IPS DF 4.7 (cell line): ENCODE results near the gene MTERF2.
A peak's percentile ranks its signal among the peaks of the same experiment; 100 is the strongest.
"Not testable (repeated sequence)": the region's sequence is repeated elsewhere in the genome, so short reads cannot be mapped to it uniquely, and the experiment has no call there.

Experiments used
- DNase-seq: peaks from one replicate; pipeline ENCODE4 v3.0.0-alpha.2; 2013; ENCODE audit warnings: low spot score; ENCODE audit errors: extremely low read depth

MTERF2 gene, protein sequence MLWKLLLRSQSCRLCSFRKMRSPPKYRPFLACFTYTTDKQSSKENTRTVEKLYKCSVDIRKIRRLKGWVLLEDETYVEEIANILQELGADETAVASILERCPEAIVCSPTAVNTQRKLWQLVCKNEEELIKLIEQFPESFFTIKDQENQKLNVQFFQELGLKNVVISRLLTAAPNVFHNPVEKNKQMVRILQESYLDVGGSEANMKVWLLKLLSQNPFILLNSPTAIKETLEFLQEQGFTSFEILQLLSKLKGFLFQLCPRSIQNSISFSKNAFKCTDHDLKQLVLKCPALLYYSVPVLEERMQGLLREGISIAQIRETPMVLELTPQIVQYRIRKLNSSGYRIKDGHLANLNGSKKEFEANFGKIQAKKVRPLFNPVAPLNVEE

DNA sequence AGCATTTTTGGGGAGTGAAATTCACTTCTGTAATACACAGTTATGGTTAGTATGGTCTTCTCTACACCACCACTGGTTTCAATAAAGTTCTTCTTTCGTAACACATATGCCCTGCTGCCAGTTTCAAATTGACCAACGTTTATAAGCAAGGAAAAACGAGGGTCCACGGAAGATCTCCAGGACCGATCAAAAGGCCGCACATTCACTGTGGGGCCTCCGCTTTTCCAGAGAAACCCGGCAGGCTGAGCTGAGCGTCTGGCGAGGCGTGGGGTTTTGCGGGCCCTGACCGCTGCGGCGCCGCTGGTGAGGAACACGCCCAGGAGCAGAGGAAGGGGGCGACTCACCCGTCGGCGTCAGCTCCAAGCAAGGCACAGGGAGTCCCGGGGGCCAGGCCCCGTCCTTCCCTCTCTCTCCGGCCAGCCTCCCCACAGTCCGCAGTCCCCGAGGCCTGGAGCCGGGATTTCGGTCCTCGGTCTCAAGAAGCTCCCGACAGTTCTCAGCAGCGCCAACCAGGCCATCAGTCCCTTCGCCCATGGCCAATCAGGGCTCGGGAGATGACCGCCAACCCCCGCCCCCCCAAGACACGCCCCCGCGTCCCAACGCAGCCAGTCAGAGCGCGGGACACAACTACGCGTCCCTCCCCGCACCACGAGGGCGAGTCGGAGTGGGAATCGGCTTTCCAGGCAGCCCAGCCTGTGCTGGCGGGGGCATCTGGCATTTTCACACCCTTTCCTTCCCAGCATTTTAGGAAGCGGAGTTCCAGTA is at the start of gene MTERF2:
Gene MTERF2 (minus strand): TSS at position 522 of the 765 bp plus-strand sequence. CDS start 8,432 bp downstream, outside the sequence.
- DNase-seq: peak; percentile 81

DNA sequence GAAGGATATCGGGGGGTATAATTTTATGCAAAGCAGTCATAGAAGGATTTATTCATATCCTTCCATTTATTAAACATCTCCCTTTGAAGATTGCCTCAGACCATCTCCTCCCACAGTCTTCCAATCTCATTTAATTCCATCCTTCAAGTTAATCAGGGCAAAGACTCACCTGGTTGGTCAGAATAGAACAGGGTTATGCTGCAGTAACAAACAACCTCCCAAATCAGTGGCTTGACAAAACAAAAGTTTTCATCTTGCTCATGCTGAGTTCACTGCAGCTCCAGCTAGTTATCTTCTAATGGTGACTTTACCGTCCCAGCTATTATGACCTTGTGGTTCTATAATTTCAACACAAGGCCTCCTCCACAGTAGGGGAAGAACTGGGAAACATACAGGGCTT is 48.8 kb upstream of the MTERF2 start:
- DNase-seq: no peak

DNA sequence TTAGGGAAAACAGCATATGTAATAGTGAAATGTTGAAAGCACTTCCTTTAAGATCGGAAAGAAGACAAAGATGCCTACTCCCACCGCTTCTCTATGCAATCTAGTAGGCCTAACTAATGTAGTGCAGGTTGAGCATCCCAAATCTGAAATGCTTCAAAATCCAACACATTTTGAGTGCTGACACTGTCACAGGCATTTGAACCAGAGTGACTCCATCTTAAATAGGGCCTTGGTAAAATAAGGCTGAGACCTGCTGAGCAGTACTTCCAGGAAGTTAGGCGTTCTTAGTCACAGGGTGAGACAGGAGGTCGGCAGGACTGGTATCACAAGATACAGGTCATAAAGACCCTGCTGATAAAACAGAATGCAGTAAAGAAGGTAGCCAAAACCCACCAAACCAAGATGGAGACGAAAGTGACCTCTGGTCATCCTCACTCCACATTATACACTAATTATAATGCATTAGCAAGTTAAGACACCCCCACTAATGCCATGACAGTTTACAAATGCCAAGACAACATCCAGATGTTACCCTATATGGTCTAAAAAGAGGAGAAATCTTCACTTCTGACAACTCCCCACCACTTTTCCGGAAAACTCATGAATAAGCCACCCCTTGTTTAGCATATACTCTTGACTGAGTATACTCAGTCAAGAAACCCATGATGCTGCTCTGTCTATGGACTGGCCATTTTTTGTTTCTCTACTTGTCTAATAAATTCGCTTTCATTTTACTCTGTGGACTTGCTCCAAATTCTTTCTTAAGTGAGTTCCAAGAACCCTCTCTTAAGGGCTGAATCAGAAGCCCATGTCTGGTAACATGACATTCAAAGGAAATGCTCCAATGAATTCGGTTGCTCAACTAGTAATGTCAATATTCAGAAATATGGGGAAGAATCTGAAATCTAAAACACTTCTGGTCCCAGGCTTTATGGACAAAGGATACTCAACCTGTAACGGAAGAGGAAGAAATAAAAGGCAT is 47.1 kb upstream of the MTERF2 start:
- DNase-seq: no peak

DNA sequence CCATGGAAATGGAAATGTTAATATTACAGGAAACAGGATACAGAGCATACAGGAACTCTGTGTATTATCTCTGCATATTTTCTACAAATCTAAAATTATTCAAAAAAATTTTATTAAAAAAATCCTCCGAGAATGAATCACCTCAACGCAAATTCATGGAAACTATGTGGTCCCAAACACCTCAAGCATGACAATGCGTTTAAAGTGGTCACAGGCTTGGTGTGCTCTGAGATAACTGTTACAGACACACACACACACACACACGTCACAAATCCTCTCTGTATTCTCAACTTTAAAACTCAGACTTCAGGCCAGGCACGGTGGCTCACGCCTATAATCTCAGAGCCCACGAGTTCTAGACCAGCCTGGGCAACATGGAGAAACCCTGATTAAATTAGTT is 45.3 kb upstream of the MTERF2 start:
- DNase-seq: no peak

DNA sequence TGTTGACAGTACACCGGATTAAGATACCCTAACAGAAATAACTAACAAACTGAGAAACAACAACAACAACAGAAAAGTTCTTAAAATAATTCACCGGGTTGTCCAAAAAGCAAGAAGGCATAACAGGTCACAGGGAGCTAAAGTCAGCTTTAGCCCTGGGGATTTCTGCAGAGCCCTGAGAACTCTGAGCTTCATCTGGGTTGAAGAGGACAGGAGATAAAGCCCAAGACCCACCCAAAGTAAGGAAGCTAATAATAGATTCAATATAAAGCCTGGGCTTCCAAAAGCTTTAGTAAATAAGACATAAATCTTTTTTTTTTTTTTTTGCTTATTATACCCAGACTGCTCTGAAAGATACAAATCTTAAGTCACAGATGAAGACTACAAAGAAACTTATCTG is 44.1 kb upstream of the MTERF2 start:
- DNase-seq: no peak

DNA sequence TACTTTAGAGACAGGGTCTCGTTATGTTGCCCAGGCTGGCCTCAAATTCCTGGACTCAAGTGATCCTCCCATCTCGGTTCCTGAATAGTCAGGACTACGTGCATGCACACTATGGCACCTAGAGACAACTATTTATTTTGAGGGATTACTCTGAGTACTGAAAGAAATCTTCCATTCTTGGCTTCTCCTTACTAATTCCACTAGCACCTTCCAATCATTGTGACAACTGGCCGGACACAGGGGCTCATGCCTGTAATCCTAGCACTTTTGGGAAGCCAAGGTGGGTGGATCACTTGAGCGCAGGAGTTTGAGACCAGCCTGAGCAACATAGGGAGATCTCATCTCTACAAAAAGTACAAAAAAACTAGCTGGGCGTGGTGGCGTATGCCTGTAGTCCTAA is 42.1 kb upstream of the MTERF2 start:
- DNase-seq: no peak

DNA sequence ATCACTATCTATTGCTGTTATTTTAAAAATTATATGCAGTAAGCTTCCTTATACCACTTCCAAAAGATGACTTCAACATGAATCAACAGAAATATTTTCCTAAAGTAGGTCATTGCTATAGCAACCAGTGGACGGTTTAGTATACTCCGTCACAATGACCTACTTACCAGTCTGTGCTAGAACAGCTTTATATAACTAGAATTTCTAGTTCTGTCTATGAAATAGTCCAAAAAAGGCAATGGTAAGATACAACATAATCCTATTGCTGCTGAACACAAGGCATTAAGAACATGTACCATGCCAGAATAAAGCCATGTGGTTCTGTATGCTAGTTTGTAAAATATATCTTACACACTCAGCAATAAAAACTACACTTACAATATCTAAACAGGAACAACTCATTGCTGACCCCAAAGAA is 40.7 kb upstream of the MTERF2 start:
- no peak for DNase-seq

DNA sequence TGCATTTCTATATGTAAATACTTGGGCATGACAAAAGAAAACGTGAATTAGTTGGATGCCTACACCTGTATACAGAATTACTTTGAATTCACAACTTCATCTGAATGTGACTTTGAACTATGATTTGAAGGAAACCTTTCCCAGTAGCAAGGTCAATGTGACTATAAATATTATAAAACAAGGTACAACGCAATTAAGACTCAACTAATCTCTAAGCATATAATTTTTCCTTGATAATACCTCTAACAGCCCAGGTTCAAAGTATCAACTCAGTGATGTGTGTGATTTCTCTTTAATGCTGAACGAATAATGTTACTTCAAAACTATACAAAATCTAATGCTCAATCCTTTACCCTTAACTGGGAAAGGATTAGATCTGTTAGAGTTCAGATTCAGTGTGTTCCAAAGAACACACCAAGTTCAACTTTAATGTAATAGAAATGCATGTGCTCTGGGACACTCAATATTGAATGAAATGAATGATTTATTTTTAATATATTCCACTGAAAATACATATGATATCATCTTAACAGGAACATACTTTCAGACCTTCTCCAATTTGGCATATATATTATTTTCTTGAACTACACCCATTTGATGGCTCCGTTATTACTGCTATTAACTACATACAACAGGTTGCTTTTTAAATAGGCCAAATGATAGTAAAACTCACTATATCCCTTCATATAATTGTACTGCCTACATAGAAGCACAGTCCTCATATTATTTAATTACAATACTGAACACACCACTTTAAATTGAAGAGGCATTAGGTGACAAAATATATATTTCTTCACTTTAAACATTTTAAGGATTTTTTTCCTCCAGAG is 40.1 kb upstream of the MTERF2 start:
- no peak for DNase-seq

DNA sequence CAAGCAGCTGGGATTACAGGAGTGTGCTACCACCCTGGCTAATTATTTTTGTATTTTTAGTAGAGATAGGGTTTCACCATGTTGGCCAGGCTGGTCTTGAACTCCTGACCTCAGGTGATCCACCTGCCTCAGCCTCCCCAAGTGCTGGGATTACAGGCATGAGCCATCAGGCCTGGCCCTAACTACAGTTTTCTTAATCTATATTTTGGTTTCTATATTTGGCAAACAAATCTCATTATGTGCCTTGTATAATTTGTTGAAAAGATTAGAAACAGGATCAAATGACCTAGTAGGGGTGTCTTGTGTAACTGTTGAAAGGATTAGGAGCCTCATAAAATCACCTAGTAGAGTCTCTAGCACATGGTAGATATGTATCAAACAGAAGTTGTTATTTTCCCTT is 39.4 kb upstream of the MTERF2 start:
- not testable (repeated sequence) for DNase-seq

DNA sequence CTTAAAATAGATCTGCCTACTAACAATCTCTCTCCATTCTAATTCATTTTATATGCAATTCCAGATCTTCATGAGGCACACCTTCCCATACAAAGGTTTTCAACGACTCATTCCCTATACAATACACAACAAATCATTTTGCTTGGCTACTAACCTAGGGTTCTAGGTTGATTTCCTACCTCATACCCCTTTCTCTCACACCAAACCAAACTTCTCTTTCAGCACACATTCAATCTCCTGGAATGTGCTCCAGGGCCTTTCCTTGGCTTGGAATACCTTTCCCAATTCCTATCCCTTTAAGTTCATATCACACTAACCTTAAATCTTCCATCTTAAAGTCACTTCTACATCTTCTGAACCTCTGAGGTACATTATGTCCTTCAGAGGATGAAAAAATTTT is 38.7 kb upstream of the MTERF2 start:
- no peak for DNase-seq

DNA sequence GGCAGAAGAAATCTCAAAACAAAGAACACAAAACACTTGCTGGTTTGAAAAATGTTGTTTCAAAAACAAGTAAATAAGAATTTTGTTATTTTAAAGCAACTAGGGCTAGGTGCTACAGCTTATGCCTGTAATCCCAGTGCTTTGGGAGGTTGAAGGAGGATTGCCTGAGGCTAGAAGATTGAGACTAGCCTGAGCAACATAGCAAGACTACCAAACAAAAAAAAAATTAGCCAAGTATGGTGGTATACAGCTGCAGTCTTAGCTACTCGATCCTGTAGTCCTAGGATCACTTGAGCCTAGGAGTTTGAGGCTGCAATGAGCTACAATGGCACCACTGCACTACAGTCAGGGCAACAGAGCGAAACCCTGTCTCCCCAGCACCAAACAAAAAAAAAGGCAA is 32.6 kb upstream of the MTERF2 start:
- no peak for DNase-seq

DNA sequence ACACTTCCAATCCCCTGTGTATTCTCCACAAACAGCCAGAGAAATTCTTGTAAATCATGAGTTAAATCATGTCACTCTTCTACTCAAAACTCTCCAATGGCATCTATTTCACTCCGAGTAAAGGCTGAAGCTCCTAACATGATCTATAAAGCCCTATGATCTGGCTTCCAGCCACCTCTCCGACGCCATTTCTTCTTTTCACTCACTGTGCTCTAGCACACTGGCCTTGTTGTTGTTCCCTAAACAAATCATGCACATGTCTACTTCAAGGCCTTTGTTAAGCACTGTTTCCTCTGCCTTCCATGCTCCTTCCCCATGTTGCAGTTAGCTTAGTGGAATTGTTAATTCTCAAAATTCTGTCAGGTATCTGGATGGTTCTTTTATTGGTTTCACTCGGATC is 30.1 kb upstream of the MTERF2 start:
- DNase-seq: no peak

DNA sequence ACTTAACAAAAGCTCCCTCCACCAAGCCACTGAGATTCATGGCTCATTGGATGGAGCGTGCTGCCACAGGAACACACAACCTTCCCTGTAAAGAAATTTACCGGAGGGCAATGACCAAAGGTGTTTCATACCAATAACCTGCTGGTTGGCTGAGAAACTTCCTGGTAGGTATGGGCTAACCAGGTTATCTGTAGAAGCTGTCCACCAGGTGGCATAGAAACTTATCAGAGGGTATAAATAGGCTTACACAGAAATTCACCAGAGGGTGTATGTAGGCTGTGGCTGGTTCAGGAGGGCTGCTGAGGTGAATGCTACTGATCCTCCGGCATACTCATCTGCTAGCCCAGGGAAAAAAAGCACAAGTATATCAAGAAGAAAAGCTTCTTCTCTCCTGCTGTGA is 27.1 kb upstream of the MTERF2 start:
- peak; percentile 19 for DNase-seq

DNA sequence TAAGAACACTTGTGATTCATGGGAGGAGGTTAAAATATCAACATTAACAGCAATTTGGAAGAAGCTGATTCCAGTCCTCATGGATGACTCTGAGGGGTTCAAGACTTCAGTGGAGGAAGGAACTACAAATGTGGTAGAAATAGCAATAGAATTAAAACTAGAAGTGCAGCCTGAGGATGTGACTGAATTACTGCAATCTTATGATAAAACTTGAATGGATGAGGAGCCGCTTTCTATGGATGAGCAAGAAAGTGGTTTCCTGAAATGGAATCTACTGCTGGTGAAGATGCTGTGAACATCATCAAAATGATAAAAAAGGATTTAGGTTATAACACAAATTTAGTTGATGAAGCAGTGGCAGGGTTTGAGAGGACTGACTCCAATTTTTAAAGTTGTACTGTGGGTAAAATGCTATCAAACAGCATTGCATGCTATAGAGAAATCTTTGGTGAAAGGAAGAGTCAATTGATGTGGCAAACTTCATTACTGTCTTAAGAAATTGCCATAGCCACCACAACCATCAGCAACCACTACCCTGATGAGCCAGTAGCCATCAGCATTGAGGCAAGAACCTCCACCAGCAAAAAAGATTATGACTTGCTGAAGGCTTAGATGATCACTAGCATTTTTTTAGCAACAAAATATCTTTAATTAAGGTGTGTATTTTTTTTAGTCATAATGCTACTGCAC is 25.9 kb upstream of the MTERF2 start:
- no peak for DNase-seq

DNA sequence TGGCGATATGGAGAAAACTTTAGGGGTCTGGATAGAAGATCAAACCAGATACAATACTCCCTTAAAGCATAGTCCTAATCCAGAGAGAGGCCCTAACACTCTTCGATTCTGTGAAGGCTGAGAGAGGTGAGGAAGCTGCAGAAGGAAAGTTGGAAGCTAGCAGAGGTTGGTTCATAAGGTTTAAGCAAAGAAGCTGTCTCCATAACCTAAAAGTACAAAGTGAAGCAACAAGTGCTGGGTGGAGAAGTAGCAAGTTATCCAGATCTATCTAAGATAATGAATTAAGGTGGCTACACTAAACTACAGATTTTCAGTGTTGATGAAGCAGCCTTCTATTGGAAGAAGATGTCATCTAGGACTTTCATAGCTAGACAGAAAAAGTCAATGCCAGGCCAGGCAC is 24.6 kb upstream of the MTERF2 start:
- DNase-seq: no peak

DNA sequence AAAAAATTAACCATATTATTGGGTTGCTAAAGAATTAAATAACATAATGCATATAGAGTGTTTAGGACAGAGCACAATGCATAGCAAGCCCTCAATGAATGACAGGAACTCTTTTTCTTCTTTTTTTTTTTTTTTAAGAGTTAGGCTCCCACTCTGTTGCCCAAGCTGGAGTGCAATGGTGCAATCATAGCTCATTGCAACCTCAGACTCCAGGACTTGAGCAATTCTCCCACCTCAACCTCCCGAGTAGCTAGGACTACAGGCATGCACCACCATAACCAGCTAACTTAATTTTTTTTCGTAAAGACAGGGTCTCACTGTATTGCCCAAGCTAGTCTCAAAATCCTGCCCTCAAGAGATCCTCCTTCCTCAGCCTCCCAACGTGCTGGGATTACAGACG is 20.5 kb upstream of the MTERF2 start:
- no peak for DNase-seq

DNA sequence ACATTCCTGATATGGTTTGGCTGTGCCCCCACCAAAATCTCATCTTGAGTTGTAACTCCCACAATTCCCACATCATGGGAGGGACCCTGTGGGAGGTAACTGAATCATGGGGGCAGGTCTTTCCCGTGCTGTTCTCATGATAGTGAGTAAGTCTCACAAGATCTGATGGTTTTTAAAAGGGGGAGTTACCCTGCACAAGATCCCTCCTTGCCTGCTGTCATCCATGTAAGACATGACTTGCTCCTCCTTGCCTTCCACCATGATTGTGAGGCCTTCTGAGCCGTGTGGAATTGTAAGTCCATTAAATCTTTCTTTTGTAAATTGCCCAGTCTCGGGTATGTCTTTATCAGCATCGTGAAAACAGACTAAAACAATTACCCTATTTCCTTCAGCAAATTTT is 15.7 kb upstream of the MTERF2 start:
- DNase-seq: not testable (repeated sequence)

DNA sequence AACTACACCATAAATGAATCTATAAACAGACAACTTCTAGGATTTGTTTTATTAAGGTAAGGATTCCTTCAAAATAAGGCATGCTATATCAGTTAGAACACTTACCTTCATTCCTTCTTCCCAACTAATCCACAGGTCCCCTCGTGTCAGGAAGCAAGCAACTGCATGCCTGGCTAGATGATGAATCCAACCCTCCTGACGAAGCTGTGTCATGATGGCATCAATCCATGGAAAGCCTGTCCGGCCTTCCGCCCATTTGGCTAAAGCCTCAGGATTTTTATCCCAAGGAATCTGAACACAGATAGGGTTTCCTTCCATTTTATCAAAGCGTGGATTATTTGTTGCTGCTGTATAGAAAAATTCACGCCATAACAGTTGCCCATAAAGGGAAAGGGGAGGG is 12.5 kb upstream of the MTERF2 start:
- no peak for DNase-seq

DNA sequence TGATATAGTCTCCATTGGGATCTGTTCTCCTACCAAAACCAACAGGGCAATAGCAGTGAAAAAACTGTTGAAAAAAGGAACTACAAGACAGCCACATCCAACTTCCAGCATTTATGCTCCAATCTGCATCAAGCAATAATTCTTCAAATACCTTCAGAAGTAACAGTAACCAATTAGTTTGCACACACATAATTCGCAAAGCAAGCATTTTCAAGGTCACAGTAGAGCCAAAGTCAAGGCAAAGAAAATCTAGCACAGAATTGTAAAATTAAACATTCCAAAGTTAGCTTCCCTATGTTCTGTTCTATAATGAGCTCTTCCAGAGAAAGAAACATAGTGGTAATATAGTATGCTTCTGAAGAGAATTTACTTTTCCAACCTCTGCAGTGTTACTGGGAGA is 11.0 kb upstream of the MTERF2 start:
- DNase-seq: no peak

DNA sequence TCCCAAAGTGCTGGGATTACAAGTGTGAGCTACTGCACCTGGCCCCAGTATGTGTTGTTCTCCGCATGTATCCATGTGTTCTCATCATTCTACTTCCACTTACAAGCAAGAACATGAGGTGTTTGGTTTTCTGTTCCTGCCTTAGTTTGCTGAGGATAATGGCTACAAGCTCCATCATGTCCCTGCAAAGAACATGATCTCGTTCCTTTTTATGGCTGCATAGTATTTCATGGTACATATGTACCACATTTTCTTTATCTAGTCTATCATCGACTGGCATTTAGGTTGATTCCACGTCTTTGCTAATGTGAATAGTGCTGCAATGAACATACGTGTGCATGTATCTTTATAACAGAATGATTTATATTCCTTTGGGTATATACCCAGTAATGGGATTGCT is 9.2 kb upstream of the MTERF2 start:
- DNase-seq: not testable (repeated sequence)
